GM12878 (cell line): ENCODE measurements around the gene DCPS. TPM values are rescaled to one million over a fixed set of nuclear protein-coding genes. Genes with fewer than 3 reads are reported as not detected.

Source experiments
- ATAC-seq: fragments of 200-7000 bp; cut with Tn5 transposase; 3 replicates; pipeline ENCODE4 v1.9.1; 2020; ENCODE audit warnings: mild to moderate bottlenecking, moderate library complexity
- BruUV-seq: library from RNA; stranded (reverse); fragments of 400-500 nt; replicated peaks from 2 replicates; lab custom pipeline; 2021; lab: Mats Ljungman, UMichigan
- CTCF ChIA-PET: fragments of 300-600 bp; sonication (Branson Sonifier 250); formaldehyde crosslinking; extraction: SDS; loops from one replicate; lab custom pipeline; 2021; ENCODE audit warnings: inconsistent platforms; lab: Yijun Ruan, JAX
- POLR2A ChIA-PET: fragments of 350-600 bp; formaldehyde crosslinking; extraction: SDS; loops from one replicate; lab custom pipeline; 2021; ENCODE audit warnings: inconsistent platforms; lab: Charles Lee
- RAD21 ChIA-PET: fragments of 300-600 bp; sonication (Branson Sonifier 250); formaldehyde crosslinking; loops from one replicate; lab custom pipeline; 2023; ENCODE audit warnings: antibody characterized with exemption; ENCODE audit not compliant: unreplicated experiment; lab: Charles Lee
- SMC1A ChIA-PET: fragments of 300-600 bp; sonication (Branson Sonifier 250); formaldehyde crosslinking; loops from one replicate; lab custom pipeline; 2023; ENCODE audit not compliant: unreplicated experiment, uncharacterized antibody; lab: Charles Lee
- DNase-seq: peaks from one replicate; pipeline ENCODE4 v3.0.0-alpha.2; 2011; ENCODE audit warnings: low read depth, low spot score
- FAIRE-seq: peaks from 3 replicates; lab custom pipeline; 2011; peaks lifted over from hg19 to GRCh38; lab: Jason Lieb, UNC
- H2AFZ ChIP-seq: 2 replicates; pipeline ENCODE4 v1.6.0; 2011; ENCODE audit warnings: low read depth, low read length, control low read depth; ENCODE audit not compliant: control insufficient read depth
- H3K27ac ChIP-seq: 2 replicates; pipeline ENCODE4 v1.5.1; 2011; ENCODE audit warnings: control low read depth; ENCODE audit not compliant: control insufficient read depth, insufficient read depth
- H3K27me3 ChIP-seq, 2 experiments: replicated peaks in 1 of 2; 2 replicates each; pipeline versions ENCODE4 v1.6.0 to v1.6.1; 2011; ENCODE audit warnings: low read length in 1 of 2; ENCODE audit not compliant: control insufficient read depth in 2 of 2, insufficient read depth in 2 of 2
- H3K36me3 ChIP-seq, 2 experiments: 2 replicates each; pipeline ENCODE4 v1.5.1; 2011; ENCODE audit warnings: low read length in 1 of 2; ENCODE audit not compliant: control insufficient read depth in 2 of 2, insufficient read depth in 2 of 2
- H3K4me1 ChIP-seq: 2 replicates; pipeline ENCODE4 v1.6.1; 2011; ENCODE audit warnings: mild to moderate bottlenecking, low read length, moderate library complexity, mixed read lengths; ENCODE audit not compliant: control insufficient read depth, insufficient read depth
- H3K4me2 ChIP-seq: 2 replicates; pipeline ENCODE4 v1.6.0; 2011; ENCODE audit warnings: control low read depth; ENCODE audit not compliant: control insufficient read depth, insufficient read depth
- H3K4me3 ChIP-seq: fragments of 200-600 bp; sonication (generic); 2 replicates; pipeline ENCODE4 v1.5.1; 2016
- H3K79me2 ChIP-seq: 2 replicates; pipeline ENCODE4 v1.6.0; 2011; ENCODE audit warnings: low read length; ENCODE audit not compliant: control insufficient read depth, insufficient read depth
- H3K9ac ChIP-seq: 2 replicates; pipeline ENCODE4 v1.8.0; 2011; ENCODE audit warnings: low read length, control low read depth, mixed read lengths; ENCODE audit not compliant: control insufficient read depth, insufficient read depth
- H3K9me3 ChIP-seq: replicated peaks from 3 replicates; pipeline ENCODE4 v1.5.1; 2011; ENCODE audit warnings: mild to moderate bottlenecking, low read length; ENCODE audit not compliant: control insufficient read depth, insufficient read depth
- H4K20me1 ChIP-seq: 2 replicates; pipeline ENCODE4 v1.6.0; 2011; ENCODE audit not compliant: control insufficient read depth, insufficient read depth
- CREM ChIP-seq: IDR thresholded peaks from 2 replicates; pipeline ENCODE4 v1.6.1; 2014; ENCODE audit warnings: antibody characterized with exemption, low read depth
- CTCF ChIP-seq, 3 experiments: IDR thresholded peaks in 2 of 3; conservative IDR thresholded peaks in 1 of 3; 2 replicates each; pipeline ENCODE4 v1.5.1; 2011; ENCODE audit warnings: low read depth in 3 of 3, low read length in 3 of 3, mild to moderate bottlenecking in 3 of 3, control low read depth in 2 of 3, moderate library complexity in 2 of 3, inconsistent platforms in 1 of 3, mixed read lengths in 1 of 3; ENCODE audit not compliant: control insufficient read depth in 2 of 3, insufficient read depth in 1 of 3; ENCODE audit errors: extremely low read depth in 1 of 3
- GABPA ChIP-seq: IDR thresholded peaks from 2 replicates; pipeline ENCODE4 v1.6.1; 2014; ENCODE audit warnings: antibody characterized with exemption, low read depth, mild to moderate bottlenecking, inconsistent platforms
- HCFC1 ChIP-seq: fragments of 150-350 bp; IDR thresholded peaks from 2 replicates; pipeline ENCODE4 v1.6.1; 2014; ENCODE audit warnings: low read length
- IKZF2 ChIP-seq, 2 experiments: fragments of 450-650 bp; IDR thresholded peaks; 2 replicates each; pipeline ENCODE4 v1.6.1; 2017; ENCODE audit warnings: mild to moderate bottlenecking in 2 of 2, moderate library complexity in 2 of 2
- NRF1 ChIP-seq: conservative IDR thresholded peaks from 2 replicates; pipeline ENCODE4 v1.6.1; 2011; ENCODE audit warnings: mild to moderate bottlenecking, low read depth, low read length, improper control_type of control experiment
- POLR2AphosphoS2 ChIP-seq: IDR thresholded peaks from 2 replicates; pipeline ENCODE4 v1.6.1; 2011; ENCODE audit warnings: low read depth, mild to moderate bottlenecking, low read length, improper control_type of control experiment, moderate library complexity
- RAD21 ChIP-seq: IDR thresholded peaks from 2 replicates; pipeline ENCODE4 v1.6.1; 2011; ENCODE audit warnings: mild to moderate bottlenecking, low read depth, low read length, moderate library complexity; ENCODE audit not compliant: insufficient read depth
- TAF1 ChIP-seq: IDR thresholded peaks from 2 replicates; pipeline ENCODE4 v1.6.1; 2011; ENCODE audit warnings: mild to moderate bottlenecking, low read depth, low read length, borderline replicate concordance
- TARDBP ChIP-seq: IDR thresholded peaks from 2 replicates; pipeline ENCODE4 v1.6.1; 2016; ENCODE audit warnings: borderline replicate concordance
- ZBTB40 ChIP-seq: fragments of 450-650 bp; IDR thresholded peaks from 2 replicates; pipeline ENCODE4 v1.6.1; 2016; ENCODE audit warnings: mild to moderate bottlenecking, moderate library complexity, borderline replicate concordance
- ZNF274 ChIP-seq: IDR thresholded peaks from one replicate; pipeline ENCODE4 v1.8.0; 2011; ENCODE audit not compliant: insufficient read length, insufficient read depth
- WGBS: methylation state at CpG from one replicate; pipeline ENCODE4 v1.1.6; 2016; ENCODE audit warnings: low lambda C conversion rate; ENCODE audit not compliant: insufficient replicate concordance, insufficient coverage; ENCODE audit errors: missing lambda C conversion rate; 5-methylcytosine and 5-hydroxymethylcytosine counted together
- in situ Hi-C: fragments of 300-500 bp; cut with MboI; formaldehyde crosslinking; loops from 9 replicates; pipeline ENCODE4 v1.14.3; 2018; ENCODE audit warnings: mixed read lengths
- intact Hi-C: fragments of 100-400 bp; cut with micrococcal nuclease; formaldehyde crosslinking; loops from one replicate; pipeline ENCODE4 v1.14.2; 2022; ENCODE audit not compliant: unreplicated experiment
- polyA plus RNA-seq, 11 experiments: library from polyadenylated mRNA; depleted of rRNA in 4 of 11; unstranded in 6 of 11; stranded (reverse) in 5 of 11; fragments of >200 nt; fragmentation: Nextera tagmentation in 4 of 11; fragmentation: Illumina TruSeq in 1 of 11; extraction: Ambion mirVana in 4 of 11; extraction: Trizol in 1 of 11; gene quantifications; 1 replicate in 1 of 11; 2 replicates in 10 of 11; pipeline versions ENCODE4 v1.2.1 to v1.2.3, GENCODE V29; 2011 to 2016; ENCODE audit warnings: inconsistent platforms in 2 of 11, missing spikeins in 2 of 11, low read depth in 1 of 11
- total RNA-seq, 4 experiments: library from RNA; depleted of rRNA in 3 of 4; stranded (reverse); fragments of >200 nt in 3 of 4; fragmentation: Illumina TruSeq in 1 of 4; extraction: Trizol in 1 of 4; gene quantifications; 2 replicates each; pipeline versions ENCODE4 v1.2.1 to v1.2.3, GENCODE V29; 2013 to 2021

DCPS gene
- total and polyA plus RNA-seq, 10 of the 15 experiments (the other 5 are each of a cell fraction or from before 2014, with no cell fraction given), result 23.5 to 101 (median 67.4) TPM

- TF ChIP-seq ZBTB40, result no peak
- no peak for TF ChIP-seq TARDBP
- TF ChIP-seq, all 136 proteins: peak for 0
Measured at GRCh38 chr11:126360049-126360446, 56.2 kb downstream of the DCPS start (continued).

GRCh38 chr11:126361400-126361799 is 57.5 kb downstream of the DCPS start:
- BruUV-seq, result no TSS peak

More at GRCh38 chr11:126361400-126361799, 57.5 kb downstream of the DCPS start:
- no peak overlapping the region for H3K9ac ChIP-seq
- in situ Hi-C loops (no loop called here), intact Hi-C loops (no loop called here)
- no peak overlapping the region for H2AFZ ChIP-seq
- H4K20me1 ChIP-seq, result no peaks in the 10 kb centered on the region
- peaks cover 3% of the 10 kb centered on the region for H3K4me1 ChIP-seq
- no peak overlapping the region for H3K4me3 ChIP-seq
- DNase-seq, result no peak
- no peaks in the 10 kb centered on the region for H3K9me3 ChIP-seq
- H3K79me2 ChIP-seq, result no peaks in the 10 kb centered on the region
- H3K27ac ChIP-seq, result no peak overlapping the region
- RAD21 ChIA-PET, result no interaction called here
- ATAC-seq, result no peak
- CTCF ChIA-PET, result interaction anchor here (0.6 kb wide), 1 partner anchor 103 kb away, joined by 3 read pairs; no protein-coding TSS in a partner anchor
- POLR2A ChIA-PET, result interaction anchor here (0.5 kb wide), 1 partner anchor 15 kb away, joined by 4 read pairs; no protein-coding TSS in a partner anchor
- H3K27me3 ChIP-seq, result no peaks in the 10 kb centered on the region
- no peaks in the 10 kb centered on the region for H3K36me3 ChIP-seq
- no peak for FAIRE-seq
- 52% methylated on average over 5 of the region's 5 CpGs for WGBS
- SMC1A ChIA-PET, result no interaction called here
- H3K4me2 ChIP-seq, result no peak overlapping the region
- TF ChIP-seq TAF1 (no peak), ZNF274 (no peak), POLR2AphosphoS2 (no peak), CTCF (IDR thresholded peaks at IDR 0.05 in 2 of 3, conservative IDR thresholded peaks at IDR 0.05 in 1 of 3; ENCODE audit: control insufficient read depth in 2 of 3, extremely low read depth in 1 of 3, insufficient read depth in 1 of 3, low read depth in 3 of 3, low read length in 3 of 3) (no peak), IKZF2 (IDR thresholded peaks at IDR 0.05) (no peak), HCFC1 (no peak), CREM (no peak), GABPA (no peak), NRF1 (no peak), RAD21 (no peak)
